Measurements from ENCODE around the gene GRAP2.
"Not testable (repeated sequence)": the region's sequence is repeated elsewhere in the genome, so short reads cannot be mapped to it uniquely, and the experiment has no call there.

The GRAP2 gene

DNA sequence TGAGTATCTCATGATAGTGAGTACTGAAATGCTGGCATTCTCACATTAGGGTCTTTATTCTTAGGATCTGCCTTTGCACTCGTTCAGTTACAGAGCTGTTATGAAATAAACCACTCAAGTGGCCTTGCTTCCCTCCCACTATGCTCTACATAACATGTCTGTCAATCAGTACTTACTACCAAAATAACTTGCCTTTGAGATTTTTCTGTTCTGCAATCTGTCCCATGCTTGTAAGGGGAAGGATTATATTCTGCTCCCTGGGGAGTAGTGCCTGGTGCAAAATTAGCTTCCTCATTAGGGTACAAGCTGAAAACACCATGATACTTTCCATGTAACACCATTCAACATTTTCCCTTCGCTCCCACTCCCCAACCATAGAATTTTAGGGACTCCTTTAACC, 1.9 kb upstream of the GRAP2 start:
- DNase-seq: no peak

DNA sequence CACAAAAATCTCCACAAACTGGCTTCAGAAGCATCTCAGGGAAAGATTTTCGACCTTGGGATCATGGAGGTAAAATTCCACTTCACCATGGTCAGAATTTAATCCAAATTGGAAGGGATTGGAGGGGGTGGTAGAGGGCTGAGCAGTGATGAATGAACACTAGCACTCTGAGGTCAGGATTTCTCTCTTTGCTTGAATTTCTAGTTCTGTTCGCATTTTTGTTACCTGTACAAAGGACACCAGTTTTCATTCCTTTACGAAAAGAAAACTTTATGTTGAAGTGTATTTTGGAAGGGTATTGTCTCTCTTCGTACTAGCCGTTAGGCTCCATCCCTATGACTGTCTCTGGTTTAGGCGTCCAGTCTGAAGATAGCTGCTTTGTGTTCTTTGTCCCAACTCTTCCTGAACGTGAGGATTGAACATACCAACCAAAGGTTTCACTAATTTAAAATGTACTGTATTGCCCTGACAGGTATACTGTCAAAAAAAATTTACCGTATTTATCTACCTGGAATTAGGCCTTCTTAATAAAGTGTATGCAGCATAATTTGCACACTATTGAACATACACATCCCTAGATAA, 772 bp downstream of the GRAP2 start:
- DNase-seq: no peak

DNA sequence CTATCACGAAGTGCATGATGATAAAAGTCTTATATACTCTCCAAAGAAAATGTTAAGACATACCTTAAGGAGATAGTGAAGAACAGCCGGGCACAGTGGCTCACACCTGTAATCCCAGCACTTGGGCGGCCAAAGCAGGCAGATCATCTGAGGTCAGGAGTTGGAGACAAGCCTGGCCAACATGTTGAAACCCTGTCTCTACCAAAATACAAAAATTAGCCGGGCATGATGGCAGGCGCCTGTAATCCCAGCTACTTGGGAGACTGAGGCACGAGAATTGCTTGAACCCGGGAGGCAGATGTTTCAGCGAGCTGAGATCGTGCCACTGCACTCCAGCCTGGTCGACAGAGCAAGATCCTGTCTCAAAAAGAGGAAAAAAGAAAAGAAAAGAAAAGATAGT, 3.1 kb downstream of the GRAP2 start:
- DNase-seq: not testable (repeated sequence)

DNA sequence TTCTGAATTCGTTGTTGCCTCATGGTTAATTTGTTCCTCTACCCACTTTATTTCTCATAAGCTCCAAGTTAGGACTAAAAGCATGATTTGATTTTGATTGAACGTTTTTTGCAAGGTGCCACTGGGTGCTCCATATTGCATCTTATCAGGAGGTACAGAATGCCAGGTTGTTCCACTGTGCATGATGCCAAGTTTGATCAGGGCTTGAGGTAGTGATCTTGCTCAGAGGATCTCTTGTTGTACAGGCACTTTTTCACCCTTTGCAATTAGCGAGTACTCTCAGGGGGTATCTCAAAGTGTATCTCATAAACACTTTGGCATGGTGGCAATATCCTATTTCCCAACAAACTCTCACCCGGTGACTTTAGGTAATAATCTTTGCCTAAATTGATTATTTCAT, 4.0 kb downstream of the GRAP2 start:
- no peak for DNase-seq

DNA sequence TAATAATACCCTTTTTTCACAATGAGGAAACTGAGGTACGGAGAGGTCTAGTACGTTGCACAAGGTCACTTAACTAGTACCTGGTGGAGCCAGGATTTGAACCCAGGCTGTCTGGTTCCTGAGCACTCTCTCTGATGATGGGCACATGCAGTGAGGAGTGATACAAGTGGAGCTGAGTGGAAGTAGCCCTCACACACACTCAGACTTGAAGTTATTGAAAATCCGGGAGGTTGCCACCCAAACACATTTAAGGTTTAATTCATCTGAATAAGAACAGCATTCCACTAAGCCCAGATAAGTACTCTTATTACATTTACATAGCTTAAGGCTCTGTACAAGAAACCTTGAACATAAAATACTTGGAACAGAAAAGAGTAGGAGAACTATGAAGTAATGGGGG, 4.8 kb downstream of the GRAP2 start:
- no peak for DNase-seq

DNA sequence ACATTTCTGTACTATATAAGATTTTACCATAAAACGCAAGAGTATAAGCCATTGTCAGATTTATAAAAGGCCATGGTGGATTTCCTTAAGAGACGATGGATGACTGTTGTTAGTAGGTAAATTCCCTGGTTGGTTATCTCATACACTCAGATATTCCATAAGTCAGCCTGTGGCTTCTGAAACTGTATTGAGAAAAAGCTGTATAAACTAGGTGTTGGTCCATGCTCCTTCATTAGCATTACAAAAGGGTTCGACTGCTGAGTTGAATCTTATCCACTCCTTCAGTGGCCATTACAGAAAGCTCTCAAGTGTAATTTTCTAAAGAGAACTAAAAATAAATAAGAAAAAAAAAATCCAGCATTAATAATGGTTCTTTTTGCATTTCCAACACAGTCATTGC, 5.3 kb downstream of the GRAP2 start:
- no peak for DNase-seq

DNA sequence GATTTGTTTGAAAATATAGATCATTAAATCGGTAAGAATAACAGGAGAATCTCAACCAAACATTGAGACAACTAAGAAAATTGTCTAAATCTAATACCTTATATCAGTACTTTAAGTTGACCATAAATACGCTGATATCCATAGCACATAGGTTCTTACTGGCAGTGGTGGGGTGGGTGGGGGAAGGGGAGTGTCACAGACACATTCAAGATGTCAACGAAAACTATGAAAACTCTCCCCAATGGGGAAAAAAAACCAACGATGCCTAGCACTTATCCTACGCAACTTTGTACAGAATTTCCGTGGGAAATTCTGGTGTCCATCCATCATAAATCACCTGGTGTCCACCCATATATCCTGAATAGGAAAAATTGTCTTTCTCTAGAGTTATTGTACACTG, 6.2 kb downstream of the GRAP2 start:
- peak in 1 of 2 donors; percentile 42 for DNase-seq

DNA sequence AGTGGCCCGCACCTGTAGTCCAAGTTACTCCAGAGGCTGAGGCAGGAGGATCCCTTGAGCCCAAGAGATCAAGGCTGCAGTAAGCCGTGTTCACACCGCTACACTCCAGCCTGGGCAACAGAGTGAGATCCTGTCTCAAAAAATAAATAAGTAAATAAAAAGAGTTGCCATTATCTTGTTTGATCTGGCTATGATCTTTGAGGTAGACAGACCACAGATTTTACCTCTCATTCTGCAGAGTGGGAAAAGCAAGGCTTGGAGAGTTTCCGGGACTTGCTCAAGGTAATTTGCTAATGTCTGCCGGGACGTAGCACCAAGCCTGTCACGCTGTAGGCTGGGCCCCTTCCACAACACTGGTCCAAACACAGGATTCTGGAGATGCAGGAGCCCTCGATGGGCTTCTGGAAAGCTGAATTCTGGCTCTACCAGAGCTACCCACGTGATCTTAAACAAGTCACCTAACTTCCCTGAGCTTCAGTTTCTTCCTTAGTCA, 6.8 kb downstream of the GRAP2 start:
- no peak for DNase-seq

DNA sequence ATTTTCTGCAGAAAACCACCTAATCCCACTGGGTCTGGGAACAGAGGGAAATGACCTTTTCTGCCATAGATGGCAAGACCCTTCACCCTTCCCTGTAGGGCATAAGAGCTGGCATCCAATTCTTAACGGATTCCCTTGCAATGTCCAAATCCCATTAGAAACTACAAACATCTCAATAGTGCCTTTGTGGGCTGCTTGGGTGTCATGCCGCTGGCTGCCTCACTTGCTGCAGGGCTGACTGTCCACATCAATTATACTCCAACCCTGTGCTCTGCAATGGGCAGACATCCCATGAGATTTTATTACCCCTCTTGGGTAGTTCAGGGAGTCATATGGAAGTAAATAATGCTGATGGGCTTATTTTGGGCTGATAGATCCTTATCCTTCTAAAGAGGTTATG, 7.3 kb downstream of the GRAP2 start:
- DNase-seq: no peak

DNA sequence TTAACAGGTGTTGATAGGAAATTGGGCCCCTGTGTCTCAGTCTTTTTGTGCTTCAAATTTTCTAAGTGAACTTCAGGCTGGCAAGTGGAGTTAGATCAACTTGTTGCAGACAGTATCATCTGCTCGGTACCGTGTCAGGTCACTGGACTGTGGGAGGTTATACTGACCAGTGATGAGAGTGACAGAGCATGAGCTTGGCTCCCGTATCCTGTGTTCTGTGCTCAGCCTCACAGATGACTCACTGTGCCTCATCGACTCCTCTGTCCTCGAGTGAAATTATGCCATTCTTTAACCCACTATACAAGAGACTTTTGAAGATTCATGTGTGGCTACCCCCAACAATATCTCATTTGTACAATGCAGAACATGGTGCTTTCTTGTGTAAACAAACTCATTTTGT, 7.9 kb downstream of the GRAP2 start:
- no peak for DNase-seq

DNA sequence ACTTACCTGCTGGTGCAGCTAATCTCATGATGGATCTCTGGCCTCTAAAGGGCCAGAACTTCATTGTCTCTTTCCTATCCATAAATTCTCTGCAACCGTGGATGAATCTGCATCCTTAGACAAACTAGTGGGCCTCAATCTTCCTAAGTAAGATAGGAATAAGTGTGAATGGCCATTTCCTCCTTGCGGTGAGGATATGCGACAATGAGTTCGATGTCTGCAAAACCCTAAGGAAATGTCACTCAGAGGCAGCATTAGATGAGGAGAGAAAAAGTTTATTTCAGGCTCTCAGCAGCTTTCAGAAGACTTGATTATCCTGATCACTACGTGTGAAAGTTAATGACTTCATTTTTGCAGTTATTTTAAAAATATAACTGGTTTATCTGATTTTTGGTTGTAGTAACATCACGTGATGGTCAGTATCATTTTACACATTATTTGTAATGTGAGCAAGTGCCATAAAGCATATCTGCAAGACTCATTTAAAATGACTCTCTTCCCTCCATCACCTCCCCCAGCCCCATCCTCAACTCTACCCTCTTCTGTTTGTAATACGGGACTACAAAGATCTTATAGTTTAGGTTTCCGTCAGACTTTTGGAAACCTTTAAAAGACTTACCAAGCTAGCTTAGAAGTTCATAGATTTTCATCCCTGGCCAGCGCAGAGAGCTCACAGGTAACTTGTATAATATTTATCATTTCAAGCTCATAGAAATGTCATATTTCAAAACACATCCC, 10.2 kb downstream of the GRAP2 start:
- no peak for DNase-seq

DNA sequence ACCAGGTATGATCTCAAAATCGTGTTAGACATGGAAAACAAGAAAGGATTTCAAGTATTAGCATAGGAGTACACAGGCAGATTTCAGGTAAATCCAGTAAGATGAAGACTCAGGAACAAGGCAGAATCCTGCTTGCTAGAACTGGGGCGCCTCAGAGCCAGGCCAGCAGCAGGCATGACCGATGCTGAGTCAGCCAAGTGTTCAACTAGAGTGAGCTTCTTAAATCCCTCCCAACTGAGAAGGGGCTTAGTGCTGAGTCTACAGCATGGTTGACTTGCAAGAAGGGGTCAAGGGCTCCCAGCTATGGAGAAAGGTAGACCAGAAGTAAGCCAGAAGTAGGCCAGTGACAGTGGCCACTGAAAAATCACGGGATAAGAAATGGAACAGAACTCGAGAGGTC, 12.4 kb downstream of the GRAP2 start:
- no peak for DNase-seq

DNA sequence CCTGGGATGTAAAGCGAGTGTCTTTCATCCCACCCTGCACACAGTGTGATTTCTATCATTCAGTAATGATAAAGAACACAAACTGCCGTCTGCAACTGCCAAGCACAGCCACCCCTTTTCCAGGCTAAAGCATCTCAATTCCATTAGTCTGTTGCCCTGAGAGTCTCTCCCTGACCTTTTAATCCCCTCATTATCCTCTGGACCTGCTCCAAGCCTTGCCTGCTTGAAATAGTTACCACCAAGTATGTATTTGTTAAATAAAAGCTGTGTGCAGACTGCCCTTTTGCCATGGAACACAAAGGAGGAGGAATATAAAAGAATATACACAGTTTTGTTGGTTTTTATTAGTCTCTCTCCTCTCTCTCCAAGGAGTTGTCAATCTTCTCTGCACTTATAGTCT, 13.0 kb downstream of the GRAP2 start:
- no peak for DNase-seq

DNA sequence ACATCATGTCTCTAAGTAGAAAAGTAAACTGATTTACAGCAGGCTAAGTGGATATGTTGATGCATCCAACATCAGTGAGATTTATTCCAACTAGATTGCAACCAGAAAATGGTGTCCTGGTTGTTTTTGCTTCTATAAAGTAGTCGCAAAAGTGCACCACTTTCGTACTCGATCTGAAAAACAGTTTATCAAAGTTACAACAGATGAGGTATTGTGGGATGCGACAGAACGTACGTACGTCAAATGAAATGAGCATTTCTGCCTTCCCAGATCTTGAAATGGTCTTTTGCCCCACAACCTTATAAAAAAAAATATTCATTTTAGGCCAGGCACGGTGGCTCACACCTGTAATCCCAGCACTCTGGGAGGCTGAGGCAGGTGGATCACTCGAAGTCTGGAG, 13.7 kb downstream of the GRAP2 start:
- no peak for DNase-seq

DNA sequence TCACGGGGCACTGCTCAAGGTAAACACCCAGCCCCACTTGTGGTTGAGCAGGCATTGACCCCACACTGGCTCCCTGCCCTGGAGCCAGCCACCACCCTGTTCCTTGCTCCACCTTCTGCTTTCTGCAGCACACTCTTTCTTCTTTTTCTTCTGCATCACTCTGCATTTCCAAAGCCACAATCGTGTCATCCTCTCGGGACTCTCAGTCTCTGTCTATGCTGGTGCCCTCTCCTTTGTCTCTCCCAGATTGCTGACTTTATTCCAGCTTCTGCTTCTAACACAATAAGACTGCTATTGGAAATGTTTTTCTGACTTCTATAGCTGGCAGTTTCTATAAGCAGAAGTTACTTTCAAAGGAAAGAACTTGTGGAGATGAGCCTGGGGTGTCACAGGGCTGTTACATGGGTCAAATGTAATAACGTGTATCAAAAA, 14.4 kb downstream of the GRAP2 start:
- no peak for DNase-seq

DNA sequence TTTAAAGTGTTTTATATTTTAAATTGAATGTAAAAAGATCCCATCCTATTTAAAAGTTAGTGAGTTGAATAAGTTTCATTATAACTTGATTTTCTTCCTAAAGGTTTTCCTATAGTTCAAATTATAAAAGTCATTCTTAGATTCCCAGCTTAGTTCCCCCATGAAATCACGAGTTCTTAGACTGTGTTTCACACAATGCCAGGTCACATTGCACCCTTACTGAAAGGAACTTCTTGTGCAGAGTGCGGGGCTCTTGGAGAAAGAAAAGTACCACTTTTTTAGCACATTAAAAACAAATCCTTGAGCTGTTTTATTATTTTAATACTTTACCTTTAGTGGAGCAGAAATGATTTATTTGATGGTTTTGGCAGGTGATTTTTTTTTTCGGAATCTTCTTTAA, 15.6 kb downstream of the GRAP2 start:
- DNase-seq: no peak

DNA sequence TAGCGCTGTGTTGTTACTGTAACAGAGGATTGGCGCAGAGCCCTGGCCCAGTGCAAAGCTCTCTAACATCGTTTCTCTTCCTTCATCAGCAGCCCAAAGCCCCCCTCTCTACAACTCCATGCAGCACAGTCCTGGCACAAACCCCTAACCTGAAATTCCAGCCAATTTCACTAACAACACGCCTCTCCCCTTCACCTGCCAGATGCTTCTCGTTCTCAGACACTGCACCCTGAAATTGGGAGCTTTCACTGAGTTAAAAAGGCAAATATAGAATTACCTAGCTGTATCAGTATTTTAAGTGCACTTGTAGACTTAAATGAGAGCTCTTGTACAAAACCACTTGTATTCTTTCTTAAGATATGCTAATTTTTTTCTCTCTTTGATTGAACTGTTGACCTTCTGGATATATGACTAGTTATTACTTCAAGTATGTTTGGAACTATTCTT, 16.3 kb downstream of the GRAP2 start:
- no peak for DNase-seq

DNA sequence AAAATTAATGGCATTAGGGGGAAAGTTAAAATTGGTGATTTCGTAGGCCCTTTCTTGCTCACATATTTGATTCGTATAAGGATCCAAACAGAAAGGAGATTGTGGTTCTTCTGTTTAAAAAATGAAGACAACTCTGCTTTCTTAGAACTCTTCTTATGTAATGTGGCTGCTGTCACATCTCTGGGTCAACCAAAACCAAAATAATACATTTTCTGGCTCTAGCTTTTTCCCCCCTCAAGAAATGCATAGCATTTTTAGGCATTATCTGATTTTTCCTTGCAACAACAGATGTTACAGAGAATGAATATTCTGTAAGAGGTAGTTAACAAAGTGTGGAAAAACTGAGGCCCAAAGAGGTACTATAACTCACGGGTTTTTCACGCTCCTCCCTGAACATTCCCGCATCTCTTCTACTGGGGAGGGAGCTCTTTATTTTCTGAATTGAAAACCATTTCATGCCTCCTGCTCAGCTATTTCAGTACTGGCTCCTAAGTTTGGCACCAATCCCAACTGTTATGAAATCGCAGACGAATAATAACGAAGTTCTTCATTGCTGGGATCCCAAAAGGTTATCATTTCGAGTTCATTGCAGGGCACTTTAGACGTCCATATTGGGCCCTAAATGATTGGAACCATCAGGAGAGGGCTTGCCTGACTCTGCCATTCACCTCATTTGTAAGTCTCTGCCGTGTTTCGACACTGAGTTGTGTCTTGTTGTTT, 17.1 kb downstream of the GRAP2 start:
- no peak for DNase-seq

DNA sequence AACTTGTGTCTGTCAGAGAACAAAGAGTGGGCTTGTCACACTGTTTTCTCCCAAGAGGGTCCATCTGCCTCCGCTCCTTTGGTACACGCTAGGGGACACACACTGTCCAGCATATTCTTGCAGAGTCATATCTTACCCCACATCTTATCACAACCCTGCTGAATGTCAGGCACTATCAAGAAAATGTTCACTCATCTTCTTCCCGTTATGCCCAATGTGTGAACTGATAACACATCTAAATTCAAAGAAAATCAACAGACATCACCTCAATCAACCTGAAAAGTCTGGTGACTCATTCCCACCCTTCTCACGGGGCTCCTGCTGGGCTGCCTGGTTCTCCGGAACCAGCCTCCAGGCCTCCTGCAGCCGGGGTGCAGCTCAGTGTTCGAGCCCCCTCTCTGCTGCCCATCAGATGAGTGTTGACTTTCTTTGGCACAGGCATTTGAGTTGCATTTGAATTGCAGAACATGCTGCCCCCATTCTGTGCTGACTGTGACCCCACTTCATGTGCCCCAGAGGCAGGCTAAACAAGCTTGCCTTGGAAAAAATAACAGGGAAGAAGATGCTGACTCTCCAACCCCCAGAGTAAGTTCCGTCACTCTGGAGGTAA, 19.4 kb downstream of the GRAP2 start:
- DNase-seq: peak; percentile 71

DNA sequence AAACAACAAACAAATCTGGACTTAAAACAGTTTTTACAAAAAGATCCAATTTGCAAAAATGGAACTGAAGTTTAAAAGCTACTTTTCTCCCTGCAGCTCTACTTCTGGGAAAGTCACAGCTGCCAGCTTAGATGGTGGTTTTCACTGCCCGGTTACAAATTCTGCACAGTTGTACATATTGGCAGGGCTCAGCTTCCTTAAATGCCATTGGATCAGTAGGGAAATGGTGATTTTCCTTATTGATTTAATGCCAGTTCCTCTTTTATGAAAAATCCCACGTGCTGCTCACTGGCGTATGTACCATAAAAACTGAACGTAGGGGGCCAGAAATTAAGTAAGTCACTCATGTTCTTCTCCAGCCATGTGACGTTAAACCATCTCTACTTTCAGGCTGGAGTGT, 22.8 kb downstream of the GRAP2 start:
- DNase-seq: no peak

DNA sequence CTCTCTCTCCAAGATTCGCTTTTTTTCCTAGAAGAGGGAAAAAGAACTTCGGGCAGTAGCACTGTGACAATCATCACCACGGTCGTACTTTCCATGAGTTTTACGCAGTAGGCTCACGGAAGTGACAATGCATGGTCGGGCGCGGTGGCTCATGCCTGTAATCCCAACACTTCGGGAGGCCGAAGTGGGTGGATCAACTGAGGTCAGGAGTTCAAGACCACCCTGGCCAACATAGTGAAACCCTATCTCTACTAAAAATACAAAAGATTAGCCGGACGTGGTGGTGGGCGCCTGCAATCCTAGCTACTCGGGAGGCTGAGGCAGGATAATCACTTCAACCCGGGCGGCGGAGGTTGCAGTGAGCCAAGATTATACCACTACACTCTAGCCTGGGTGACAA, 23.4 kb downstream of the GRAP2 start:
- no peak for DNase-seq

DNA sequence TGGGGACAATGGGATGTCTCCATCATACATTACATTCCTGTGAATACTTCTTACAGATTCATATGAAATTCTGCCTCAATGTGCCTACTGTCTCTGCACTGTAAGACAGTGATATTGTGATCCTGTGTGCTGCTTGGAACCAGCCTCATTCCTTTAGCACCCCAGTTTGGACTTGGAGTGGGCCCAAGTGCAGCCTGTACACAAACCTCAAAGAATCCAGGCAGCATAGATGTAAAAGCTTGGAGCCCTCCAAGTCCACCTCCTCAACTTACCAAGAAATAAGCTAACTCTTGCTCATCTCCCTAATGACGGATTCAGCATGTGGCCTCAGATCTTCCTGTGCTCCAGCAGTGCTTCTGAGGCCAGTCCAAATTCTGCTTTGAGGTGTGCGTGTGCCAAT, 24.4 kb downstream of the GRAP2 start:
- no peak for DNase-seq

DNA sequence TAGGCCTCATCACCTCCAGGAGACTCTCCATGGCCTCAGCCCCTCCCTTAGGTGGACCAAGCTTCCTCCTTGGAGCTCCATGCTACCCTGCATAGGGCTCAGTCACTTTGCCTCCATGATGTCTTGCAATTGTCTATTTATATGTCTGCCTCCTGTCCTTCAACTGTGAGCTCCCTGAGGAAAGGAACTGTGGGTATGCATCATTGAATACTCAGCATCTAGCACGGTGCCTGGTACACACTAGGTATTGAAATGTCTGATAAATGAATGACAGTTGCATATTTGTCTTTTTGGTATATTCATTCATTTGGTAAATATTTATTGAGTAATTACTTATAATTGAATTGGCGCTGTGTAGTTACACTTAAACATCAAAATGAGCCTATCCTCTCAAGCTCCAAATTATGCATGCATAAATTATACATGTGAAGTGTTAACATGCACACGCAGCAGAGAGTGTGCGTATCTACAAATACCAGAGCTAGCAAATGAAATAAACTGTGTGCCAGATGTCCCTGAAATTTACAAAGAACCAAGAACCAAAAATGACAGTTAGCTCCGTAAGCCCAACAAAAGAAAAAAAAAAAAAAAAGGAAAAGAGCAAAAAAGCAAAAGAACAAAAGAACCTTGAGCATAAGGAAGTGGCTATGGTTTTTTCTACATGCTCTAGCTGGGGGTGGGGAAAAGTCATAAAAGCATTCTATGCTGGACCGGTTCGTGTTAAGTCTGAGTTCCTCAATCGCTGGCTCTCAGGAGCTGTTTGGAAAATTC, 25.2 kb downstream of the GRAP2 start:
- no peak for DNase-seq
